Middle frontal gyrus (tissue), 1 donor: ENCODE results near the gene CHRNA1.

Source experiments
- DNase-seq: peaks from one replicate; pipeline ENCODE4 v3.0.0-alpha.2; 2015; ENCODE audit warnings: low spot score; ENCODE audit errors: extremely low spot score

CHRNA1 gene

DNA sequence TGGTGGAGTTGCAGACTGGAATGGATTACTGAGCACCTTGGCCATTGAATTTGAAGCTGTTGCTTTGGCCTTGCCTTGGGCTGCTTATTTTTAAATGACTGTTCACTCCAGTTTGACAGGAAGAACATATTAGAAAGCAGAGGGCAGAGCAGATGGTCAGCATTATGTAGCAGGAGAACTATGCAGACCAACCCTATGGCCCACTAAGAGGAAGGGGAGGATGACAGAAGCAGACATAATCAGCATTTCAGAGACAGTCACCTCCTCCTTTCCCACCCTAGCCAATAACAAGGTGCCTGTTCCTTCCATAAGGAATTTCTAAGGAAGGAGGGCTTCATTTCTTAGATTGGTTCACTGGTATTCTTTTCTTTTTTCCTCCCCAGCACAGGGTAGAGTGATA lies 2.4 kb downstream of the CHRNA1 start:
- no peak for DNase-seq

- no peak for DNase-seq
These were observed 3.3 kb downstream of the CHRNA1 start for GRCh38 chr2:174760845-174761473.

DNA sequence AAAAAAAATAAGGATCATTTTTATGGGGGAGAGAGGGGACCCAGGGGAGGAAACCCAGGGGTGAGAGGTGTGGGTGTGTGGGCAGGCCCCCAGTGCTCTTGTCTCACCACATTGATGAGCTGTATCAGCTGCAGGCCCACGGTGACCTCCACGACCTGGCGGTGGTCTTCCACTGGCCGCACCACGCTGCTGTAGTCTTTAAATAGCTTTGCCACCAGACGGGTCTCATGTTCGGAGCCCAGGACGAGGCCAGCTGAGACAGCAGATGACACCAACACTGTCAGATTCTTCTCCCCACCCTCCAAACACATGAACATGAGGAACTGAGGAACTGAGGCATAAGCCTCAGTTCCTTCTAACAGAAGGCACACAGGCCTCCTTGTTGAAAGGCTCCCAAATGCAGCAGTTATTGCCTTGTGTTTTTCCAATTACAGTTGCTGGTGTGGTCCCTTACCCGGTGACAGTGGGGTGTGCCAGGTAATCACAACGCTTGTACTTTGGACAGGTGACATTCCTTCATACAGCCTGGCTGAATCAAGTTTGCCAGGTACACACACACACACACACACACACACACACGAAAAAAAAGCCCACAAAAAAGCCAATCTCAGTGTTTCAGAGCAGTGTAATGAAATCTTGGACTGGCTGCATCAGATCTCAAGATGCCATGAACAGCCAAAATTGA lies 4.7 kb downstream of the CHRNA1 start:
- DNase-seq = no peak

- DNase-seq = no peak
These were observed 7.5 kb downstream of the CHRNA1 start for GRCh38 chr2:174756743-174757142.

DNA sequence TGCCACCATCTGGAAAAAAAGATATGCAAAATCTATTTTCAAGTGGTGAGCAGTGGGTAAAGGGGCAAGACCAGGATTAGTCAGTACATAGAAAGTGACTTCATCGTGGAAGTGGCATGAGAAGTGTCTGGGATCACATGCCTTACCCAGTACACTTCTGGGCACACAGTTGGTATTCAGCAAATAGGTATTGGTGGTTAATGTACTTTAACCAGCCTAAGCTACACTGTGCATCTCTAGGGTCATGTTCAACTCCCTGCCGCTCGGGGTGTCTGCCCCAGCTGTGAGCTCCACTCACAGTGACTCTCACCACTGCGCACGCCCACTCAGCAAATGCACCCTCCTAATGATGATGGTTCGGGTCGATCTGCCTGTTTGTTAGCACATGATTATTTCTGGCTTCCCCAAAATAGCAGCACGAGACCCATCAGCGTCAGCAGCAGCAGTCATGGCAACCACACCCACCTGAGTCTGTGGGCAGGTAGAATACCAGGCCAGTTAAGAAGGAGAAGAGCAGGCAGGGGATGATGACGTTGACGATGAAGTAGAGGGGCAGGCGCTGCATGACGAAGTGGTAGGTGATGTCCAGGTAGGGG lies 11.1 kb downstream of the CHRNA1 start:
- no peak for DNase-seq

GRCh38 chr2:174752403-174753037 lies 11.8 kb downstream of the CHRNA1 start:
- no peak for DNase-seq

GRCh38 chr2:174750923-174751441 lies 13.3 kb downstream of the CHRNA1 start:
- DNase-seq = no peak

DNA sequence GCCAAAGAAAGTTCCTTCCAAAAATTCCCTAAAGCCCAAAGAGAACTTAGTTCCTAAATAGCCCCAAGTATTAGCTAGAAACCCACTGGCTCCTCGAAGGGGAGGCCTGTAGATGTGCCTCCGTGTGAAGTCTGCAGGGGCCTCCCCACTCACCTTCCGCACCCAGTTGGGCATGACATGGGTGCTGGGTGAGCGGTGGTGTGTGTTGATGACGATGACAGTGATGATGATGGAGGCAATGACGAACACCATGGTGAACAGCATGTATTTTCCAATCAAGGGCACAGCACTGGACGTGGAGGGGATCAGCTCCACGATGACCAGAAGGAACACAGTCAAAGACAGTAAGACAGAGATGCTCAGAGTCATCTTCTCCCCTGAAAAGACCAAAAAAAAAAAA lies 14.5 kb downstream of the CHRNA1 start:
- no peak for DNase-seq

DNA sequence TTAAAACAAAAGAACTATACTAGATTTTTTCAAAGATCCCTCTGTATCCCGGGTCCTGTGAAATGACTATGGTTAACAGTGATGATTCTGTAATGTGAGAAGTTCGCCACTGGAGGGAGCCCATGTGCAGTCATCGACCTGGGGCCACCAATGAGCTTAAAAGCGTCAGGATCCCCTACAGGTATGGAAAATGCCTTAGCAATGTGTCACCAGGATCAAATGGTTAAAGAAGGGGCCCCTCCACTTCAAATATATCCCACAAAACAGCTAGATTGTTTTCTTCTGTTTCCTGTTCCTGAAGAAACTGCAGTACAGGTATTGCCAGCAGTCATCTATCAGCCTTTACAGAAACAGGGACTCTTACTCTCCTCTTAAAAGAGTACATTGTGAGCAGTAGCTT lies 15.3 kb downstream of the CHRNA1 start:
- peak; percentile 40 for DNase-seq

DNA sequence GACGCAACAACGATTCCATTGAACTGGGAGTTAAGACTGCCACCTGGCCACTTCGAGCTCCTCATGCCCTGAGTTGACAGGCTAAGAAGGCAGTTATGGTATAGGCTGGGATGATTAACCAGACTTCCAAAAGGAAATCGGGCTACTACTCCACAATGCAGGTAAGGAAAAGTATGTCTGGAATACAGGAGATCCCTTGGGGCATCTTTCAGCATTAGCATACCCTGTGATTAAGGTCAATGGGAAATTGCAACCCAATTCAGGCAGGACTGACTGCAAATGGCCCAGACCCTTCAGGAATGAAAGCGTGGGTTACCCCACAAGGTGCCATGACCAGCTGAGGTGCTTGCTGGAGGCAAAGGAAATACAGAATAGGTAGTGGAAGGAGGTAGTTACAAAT lies 19.1 kb downstream of the CHRNA1 start:
- no peak for DNase-seq

GRCh38 chr2:174744111-174744510 lies 20.2 kb downstream of the CHRNA1 start:
- DNase-seq = no peak

GRCh38 chr2:174740721-174741120 lies 23.6 kb downstream of the CHRNA1 start:
- no peak for DNase-seq

GRCh38 chr2:174738841-174739240 lies 25.4 kb downstream of the CHRNA1 start:
- no peak for DNase-seq

- DNase-seq = no peak
These were observed 32.7 kb downstream of the CHRNA1 start for GRCh38 chr2:174731546-174731945.

- DNase-seq = no peak
These were observed 33.6 kb downstream of the CHRNA1 start for GRCh38 chr2:174730698-174731018.

- no peak for DNase-seq
These were observed 34.2 kb downstream of the CHRNA1 start for GRCh38 chr2:174729797-174730697.

DNA sequence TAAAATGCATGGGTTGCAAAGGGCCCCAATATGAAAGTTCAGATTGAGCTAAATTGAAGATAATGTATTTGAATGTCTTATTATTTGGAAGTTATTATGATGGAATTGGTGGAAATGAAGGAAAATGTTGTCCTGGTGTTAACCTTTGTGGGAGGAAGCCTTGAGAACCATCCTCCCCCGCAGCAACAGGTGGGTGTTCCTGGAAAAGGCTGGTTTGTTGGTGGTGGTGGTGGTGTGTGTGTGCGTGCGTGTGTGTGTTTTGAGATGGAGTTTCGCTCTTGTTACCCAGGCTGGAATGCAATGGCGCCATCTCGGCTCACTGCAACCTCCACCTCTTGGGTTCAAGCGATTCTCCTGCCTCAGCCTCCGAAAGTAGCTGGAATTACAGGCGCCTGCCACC lies 36.2 kb downstream of the CHRNA1 start:
- DNase-seq = no peak

DNA sequence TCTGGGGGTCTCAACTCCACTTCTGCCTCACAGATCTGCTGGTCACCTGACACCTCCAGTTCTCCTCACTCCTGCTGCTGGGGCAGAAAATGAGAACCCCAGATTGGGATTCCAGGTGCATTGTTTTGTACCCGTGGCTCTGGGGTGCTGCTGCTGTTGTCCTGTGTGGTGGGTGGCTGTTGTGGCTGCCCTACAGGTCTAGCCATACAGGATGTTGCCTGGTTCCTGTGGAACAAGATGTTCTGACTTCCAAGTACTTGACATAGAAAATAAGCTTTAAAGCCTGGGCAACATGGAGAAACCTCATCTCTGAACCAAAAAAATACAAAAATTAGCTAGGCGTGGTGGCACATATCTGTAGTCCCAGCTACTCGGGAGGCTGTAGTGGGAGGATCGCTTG lies 38.1 kb downstream of the CHRNA1 start:
- DNase-seq = no peak

- DNase-seq = no peak
These were observed 41.2 kb downstream of the CHRNA1 start for GRCh38 chr2:174722942-174723592.

DNA sequence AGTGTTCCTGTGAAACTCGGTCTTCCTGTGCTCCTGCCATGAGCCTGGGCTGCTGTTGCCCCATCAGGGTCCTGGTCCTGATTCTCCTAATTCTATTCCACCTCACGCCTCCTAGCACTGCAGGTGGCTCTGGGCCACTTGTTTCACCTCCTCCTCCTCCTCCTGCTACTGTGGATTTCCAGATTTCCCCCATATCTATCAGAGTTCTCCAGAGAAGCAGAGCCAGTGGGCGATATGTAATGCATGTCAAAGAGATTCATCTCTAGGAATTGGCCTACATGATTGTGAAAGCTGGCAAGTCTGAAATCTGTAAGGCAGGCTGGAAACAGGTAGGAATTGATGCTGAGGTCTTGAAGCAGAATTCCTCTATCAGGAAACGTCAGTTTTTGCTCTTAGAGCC lies 45.3 kb downstream of the CHRNA1 start:
- no peak for DNase-seq

- DNase-seq = no peak
These were observed 45.7 kb downstream of the CHRNA1 start for GRCh38 chr2:174718591-174718990.
